Activated CD4-positive, alpha-beta T cell treated with anti-CD3 and anti-CD28 coated beads, Interleukin-2, Interleukin-6, amounts not matched to agents 100 ng/mL and 50 ng/mL, durations not matched to agents 16 hours and 8 hours (primary cell): ENCODE measurements around the gene SLC36A4.
"Not testable (repeated sequence)": the region's sequence is repeated elsewhere in the genome, so short reads cannot be mapped to it uniquely, and the experiment has no call there.

Experiments
- DNase-seq: peaks from one replicate; pipeline ENCODE4 v3.0.0-alpha.2; 2020

The SLC36A4 gene

DNA sequence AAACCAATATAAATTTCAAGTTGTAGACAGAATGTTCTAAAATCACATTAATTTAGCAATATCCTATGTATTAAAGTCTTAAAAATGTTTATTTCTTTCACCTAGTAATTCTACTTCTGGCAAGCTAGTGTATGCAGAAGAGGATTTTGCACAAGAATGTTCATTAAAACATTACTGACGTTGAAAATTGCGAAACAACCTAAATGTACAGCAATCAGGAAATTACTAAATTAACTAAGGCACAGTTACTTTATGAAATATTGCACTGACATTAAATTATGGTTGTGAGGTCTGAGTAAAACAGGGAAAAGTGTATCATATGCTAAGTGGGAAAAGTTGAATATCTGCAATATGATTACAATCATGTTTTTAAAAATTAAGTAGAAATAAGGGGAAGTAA, 4.1 kb downstream of the SLC36A4 start:
- DNase-seq = no peak

DNA sequence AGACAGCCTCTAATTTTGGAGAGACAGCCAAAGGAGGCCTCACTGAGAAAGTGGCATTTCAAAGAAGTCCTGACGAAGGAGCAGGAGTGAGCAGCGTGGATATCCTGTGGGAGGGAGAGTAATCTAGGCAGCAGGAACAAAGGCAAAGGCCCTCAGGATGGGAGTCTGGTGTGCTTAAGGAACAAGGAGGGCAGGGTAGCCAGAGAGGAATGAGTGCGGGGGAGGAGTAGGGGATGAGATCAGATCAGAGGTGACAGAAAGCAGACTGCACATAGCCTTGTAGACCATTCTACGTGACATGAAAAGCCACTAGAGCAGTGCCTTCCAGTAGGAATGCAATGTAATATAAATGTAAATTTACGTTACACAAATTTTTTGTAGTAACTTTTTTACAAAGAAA, 5.6 kb downstream of the SLC36A4 start:
- DNase-seq = no peak

DNA sequence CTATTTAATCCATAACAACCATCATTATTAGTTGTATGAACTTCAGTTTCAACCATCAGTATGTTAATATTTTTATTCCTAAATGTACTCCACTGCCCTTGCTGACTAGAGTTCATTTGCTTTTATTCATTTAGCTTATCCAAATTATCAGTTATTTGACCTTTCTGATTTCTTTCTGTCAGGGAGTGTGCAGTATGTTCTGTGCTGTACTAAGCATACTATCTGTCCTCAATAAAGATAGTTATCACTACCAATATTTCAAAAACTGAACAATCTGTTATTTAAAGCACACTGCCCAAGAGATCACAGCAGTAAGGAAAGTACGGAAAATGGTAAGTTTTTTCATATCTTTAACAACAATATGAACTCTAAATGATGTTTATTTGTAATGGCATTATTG, 8.3 kb downstream of the SLC36A4 start:
- no peak for DNase-seq

GRCh38 chr11:93188726-93189125, 9.1 kb downstream of the SLC36A4 start:
- DNase-seq = no peak

DNA sequence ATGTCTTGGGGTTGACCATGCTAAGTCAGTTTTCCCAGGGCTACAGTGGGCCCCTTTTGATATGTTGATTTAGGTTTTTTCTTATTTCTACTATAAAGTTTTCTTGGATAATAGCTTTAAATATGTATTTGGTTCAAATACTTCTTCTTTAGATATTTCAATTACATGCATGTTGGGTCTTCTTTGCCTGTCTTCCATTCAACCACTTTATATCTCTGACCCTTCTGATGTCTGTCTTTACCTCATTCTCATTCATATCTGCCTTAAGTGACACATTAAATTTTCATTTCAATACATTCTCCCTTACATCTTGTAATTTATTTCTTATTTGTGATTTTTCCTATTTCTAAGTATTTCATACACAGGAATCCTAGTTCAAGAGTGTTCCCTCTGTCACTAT, 10.5 kb downstream of the SLC36A4 start:
- DNase-seq = no peak

DNA sequence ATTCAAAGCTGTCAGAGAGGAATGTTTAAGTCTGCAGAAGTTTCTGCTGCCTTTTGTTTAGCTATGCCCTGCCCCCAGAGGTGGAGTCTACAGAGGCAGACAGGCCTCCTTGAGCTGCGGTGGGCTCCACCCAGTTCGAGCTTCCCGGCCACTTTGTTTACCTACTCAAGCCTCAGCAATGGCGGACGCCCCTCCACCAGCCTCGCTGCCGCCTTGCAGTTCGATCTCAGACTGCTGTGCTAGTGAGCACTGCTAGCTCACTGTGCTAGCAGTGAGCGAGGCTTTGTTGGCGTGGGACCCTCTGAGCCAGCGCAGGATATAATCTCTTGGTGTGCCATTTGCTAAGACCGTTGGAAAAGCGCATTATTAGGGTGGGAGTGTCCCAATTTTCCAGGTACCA, 19.9 kb downstream of the SLC36A4 start:
- DNase-seq = not testable (repeated sequence)

- DNase-seq = peak; percentile 7
These were observed 27.7 kb downstream of the SLC36A4 start for GRCh38 chr11:93169950-93170561.

DNA sequence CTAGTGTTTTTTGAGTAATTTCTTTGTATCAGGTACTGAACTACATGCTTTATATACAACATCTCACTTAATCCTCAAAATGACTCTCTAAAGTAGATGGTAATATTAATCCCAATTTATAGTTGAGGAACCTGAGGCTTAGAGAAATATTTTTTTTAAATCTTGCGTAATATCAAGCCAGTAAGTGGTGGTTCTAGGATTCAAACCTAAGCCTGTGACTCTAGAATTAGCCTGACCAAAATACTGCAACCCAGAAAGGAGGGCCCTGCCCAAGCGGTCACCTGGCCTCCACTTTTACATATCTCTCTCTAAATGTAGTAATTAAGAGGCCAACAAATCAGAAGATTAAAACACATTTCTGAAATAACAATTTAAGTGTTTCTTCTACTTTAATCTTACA, 28.6 kb downstream of the SLC36A4 start:
- DNase-seq = no peak

- DNase-seq = no peak
These were observed 30.9 kb downstream of the SLC36A4 start for GRCh38 chr11:93166862-93167261.

DNA sequence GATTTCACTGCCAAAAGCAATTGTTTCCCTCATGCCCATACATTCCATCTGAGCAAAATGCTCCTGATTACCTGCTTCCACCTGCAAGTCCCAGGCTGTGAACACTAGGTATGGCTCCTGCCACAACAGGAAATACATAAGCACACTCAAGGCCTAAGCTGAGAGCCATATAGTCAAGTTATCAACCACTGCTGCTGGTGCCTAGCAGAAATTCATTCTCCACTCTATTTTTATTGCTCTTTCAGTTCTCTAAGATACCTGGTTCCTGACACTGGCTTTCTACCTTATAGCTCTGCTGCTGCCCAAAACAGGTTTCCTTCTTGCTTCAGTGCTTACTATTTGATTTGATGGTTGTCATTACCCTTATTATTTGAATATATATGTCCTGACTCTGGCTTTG, 31.6 kb downstream of the SLC36A4 start:
- no peak for DNase-seq

DNA sequence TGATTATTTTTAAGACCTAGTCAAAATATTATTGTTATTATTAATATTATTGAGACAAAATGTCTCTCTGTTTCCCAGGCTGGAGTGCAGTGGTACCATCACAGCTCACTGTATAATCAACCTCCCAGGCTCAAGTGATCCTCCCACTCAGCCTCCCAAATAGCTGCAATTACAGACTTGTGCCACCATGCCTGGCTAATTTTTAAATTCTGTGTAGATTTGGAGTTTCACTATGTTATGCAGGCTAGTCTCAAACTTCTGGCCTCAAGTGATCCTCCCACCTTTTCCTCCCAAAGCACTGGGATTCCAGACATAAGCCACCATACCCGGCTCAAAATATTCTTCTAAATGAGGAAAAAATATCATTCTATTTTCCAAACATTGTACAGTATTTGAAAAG, 37.0 kb downstream of the SLC36A4 start:
- no peak for DNase-seq

- no peak for DNase-seq
These were observed 37.6 kb downstream of the SLC36A4 start for GRCh38 chr11:93160156-93160555.

DNA sequence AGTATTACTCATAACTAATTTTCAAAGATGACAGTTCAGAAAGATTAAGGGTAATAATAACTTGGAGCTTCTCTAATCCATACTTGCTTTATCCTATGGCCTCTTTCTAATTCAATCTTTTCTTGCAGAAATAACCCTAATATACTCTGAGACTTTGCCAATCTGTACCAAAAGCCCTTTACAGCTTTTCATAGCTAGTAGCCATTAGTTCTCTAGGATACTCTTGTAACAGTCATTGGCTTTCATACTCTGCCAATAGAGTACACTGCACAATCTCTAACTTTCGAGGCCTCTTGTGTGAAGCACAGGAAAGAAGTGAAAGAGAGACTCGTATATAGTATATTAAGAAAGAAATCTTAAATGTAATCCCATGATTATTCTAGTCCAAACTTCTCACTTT, 38.1 kb downstream of the SLC36A4 start:
- no peak for DNase-seq

DNA sequence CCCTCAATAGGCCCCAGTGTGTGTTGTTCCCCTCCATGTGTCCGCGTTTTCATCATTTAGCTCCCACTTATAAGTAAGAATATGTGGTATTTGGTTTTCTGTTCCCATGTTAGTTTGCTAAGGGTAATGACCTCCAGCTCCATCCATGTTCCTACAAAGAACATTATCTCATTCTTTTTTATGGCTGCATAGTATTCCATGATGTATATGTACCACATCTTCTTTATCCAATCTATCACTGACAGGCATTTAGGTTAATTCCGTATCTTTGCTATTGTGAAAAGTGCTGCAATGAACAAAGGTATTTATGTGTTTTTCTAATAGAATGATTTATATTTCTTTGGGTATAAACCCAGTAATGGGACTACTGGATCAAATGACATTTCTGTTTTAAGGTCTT, 42.1 kb downstream of the SLC36A4 start:
- DNase-seq = no peak

DNA sequence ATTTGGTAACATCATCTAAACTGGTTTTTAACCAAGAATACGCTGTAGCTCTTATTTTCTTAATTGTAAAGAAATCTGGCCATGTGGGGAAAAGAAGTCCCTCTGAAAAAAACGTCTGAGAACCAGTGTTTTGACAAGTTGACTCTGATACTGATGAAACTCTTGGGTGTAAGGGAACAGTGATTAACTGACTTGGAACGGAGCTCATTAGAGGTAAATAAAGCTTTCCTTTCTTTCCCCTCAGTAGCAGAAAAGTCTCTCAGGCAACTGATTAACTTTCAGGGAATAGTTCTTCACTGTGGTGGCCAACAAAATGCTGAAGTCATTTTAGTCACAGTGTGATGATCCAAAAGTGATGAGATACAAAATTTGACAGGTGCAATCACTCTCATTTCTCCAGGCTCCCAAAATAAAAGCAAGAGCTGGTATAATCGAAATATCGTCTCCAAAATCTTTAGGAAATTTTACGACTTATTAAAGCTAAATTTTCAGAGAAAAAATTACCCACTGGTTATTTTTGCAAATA, 52.3 kb downstream of the SLC36A4 start:
- DNase-seq = no peak

DNA sequence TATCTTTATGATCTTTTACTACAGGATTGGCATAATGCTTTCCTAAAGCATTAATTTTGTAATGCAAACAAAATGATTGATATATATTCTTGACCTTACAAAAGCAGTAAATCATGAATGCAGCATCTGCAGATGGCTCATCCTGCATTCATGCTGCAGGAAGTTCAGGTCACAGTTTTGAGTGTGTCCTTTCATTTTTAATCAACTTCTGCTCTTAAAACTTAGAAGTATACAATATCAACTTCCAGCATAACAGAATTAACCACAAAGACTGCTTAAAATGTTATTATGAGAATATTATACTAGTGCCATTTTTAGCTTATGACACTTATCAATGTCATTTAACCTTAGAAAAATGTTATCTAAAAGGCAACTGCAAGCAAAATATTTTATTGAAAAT, 54.0 kb downstream of the SLC36A4 start:
- peak; percentile 55 for DNase-seq

- DNase-seq = no peak
These were observed 54.6 kb downstream of the SLC36A4 start for GRCh38 chr11:93143186-93143585.

- no peak for DNase-seq
These were observed 64.2 kb downstream of the SLC36A4 start for GRCh38 chr11:93133488-93134109.

DNA sequence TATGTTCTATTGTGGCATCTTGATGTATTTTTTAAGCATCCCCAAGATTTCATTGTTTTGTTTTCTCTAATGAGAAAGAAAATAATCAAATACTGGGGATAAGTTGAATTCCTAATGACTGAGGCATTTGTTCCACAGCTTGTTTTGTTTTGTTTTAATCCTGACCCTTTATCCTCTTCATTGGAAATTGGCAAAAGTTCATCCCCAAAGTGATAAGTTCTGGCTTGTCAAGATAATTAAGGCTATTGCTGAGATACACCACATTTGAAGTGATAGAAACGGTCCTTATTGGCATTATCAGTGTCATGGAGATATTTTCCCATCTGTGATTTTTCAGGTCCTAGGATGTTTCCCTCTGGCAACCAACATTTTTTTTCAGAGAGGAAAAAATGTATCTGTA, 65.0 kb downstream of the SLC36A4 start:
- no peak for DNase-seq

DNA sequence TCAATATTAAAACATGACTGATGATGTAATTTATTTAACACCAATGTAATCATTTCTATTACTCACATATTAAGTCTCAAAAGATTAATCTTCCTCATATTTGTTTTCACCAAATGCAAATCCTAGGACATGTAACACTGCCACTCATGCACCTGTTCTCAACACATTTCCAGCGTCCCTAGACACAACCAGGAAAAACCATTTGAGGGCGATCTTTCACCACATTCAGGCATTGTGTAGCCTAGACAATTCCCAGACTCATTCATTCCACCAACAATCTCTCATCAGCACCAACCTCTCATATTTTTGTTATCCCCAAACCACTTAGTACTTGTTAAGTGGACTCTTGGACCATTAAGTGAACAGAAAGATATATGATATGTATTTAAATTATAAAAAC, 66.1 kb downstream of the SLC36A4 start:
- no peak for DNase-seq

- DNase-seq = no peak
These were observed 69.2 kb downstream of the SLC36A4 start for GRCh38 chr11:93128574-93128973.

GRCh38 chr11:93123351-93123898, 74.4 kb downstream of the SLC36A4 start:
- DNase-seq = no peak

- DNase-seq = no peak
These were observed 75.1 kb downstream of the SLC36A4 start for GRCh38 chr11:93122535-93123235.

GRCh38 chr11:93118276-93118675, 79.5 kb downstream of the SLC36A4 start:
- no peak for DNase-seq
